Neutrophil (primary cell): Measurements from ENCODE around the gene TMSB4X.

ENCODE experiments used
- H3K27ac ChIP-seq: fragments of 200-600 bp; sonication (generic); 2 replicates; pipeline ENCODE4 v1.5.1; 2016; ENCODE audit warnings: mild to moderate bottlenecking, moderate library complexity
- H3K27me3 ChIP-seq: fragments of 200-600 bp; sonication (generic); 2 replicates; pipeline ENCODE4 v1.6.0; 2016; ENCODE audit warnings: mild to moderate bottlenecking
- H3K36me3 ChIP-seq: fragments of 200-600 bp; sonication (generic); 2 replicates; pipeline ENCODE4 v1.5.1; 2017
- H3K4me1 ChIP-seq, 2 experiments: fragments of 200-600 bp in 1 of 2; sonication (generic) in 1 of 2; 1 replicate in 1 of 2; 2 replicates in 1 of 2; pipeline versions ENCODE4 v1.5.1 to v1.6.1; 2013 to 2016; ENCODE audit warnings: low read depth in 1 of 2, low read length in 1 of 2, mild to moderate bottlenecking in 1 of 2, moderate library complexity in 1 of 2; ENCODE audit not compliant: control insufficient read depth in 1 of 2, insufficient read depth in 1 of 2
- H3K4me3 ChIP-seq, 2 experiments: fragments of 200-600 bp in 1 of 2; sonication (generic) in 1 of 2; 1 replicate in 1 of 2; 2 replicates in 1 of 2; pipeline ENCODE4 v1.5.1; 2013 to 2016; ENCODE audit warnings: low read depth in 1 of 2, low read length in 1 of 2, mild to moderate bottlenecking in 1 of 2, moderate library complexity in 1 of 2
- H3K9me3 ChIP-seq: fragments of 200-600 bp; sonication (generic); 2 replicates; pipeline ENCODE4 v1.5.1; 2016
- TF ChIP-seq, protein P1 (sequence below): fragments of 200-600 bp; sonication (generic); IDR thresholded peaks from 2 replicates; pipeline ENCODE4 v1.5.1; 2016; ENCODE audit warnings: antibody characterized with exemption

TMSB4X gene

DNA sequence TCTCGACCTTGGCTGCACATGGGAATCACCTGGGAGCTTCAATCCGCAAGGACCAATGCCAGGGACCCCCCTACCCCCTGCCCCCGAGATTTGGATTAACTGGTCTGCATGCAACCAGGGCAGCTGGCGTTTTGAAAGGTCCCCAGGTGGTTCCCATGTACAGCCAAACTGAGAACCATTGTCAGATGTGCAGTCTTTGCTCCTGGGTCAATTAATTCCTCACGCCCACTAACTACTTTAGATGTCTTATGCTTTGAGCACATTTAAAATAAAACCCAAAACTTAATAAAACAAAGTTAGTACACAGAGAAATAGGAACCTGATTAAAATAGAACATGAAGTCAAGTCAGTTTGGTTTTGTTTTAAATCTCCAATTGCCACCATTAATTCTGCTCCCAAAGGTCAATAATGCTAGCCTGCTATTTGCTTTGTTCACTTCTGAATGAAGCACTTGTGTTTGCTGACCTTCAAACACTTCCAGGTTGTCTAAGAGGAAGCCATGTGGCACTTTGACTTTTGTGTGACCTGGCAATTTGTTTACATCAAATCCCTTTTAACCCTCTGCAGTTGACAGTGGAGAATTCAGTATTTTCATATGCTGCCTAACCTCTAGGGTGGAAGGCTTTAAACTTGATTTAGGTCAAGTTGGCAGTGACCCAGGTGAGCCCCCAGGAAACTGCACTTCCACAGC, 27.2 kb upstream of the TMSB4X start:
- no peak overlapping the region for H3K4me3 ChIP-seq
- no peaks in the 10 kb centered on the region for H3K27me3 ChIP-seq
- H3K9me3 ChIP-seq = no peaks in the 10 kb centered on the region
- H3K27ac ChIP-seq = peak overlapping the region; percentile 95
- TF ChIP-seq, protein P1, sequence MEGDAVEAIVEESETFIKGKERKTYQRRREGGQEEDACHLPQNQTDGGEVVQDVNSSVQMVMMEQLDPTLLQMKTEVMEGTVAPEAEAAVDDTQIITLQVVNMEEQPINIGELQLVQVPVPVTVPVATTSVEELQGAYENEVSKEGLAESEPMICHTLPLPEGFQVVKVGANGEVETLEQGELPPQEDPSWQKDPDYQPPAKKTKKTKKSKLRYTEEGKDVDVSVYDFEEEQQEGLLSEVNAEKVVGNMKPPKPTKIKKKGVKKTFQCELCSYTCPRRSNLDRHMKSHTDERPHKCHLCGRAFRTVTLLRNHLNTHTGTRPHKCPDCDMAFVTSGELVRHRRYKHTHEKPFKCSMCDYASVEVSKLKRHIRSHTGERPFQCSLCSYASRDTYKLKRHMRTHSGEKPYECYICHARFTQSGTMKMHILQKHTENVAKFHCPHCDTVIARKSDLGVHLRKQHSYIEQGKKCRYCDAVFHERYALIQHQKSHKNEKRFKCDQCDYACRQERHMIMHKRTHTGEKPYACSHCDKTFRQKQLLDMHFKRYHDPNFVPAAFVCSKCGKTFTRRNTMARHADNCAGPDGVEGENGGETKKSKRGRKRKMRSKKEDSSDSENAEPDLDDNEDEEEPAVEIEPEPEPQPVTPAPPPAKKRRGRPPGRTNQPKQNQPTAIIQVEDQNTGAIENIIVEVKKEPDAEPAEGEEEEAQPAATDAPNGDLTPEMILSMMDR = no peak
- H3K4me1 ChIP-seq = peaks cover 57 to 66% of the 10 kb centered on the region in 2 experiments
- no peaks in the 10 kb centered on the region for H3K36me3 ChIP-seq

DNA sequence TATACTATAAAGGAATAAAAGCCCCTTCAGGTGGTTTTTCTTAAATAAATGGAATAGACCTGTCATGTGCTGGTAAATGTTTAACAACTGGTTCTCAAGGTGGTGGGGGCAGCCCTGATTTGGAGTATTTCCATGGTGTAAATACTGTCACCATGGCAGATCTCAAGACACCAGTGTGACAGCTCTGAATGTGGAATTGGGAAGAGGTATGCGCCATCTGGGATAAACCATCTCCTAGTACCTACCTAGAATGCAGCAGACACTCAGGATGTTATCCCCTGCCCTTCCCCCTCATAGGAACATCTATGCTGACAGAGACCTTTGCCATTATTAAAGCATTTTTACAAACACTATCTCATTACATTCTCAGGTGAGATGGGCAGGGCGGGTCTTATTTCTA, 26.4 kb upstream of the TMSB4X start:
- Histone ChIP-seq H3K4me3 (no peak overlapping the region), H3K27me3 (no peaks in the 10 kb centered on the region), H3K36me3 (no peaks in the 10 kb centered on the region), H3K9me3 (no peaks in the 10 kb centered on the region), H3K27ac (peak overlapping the region; percentile 95), H3K4me1 (peaks cover 61 to 74% of the 10 kb centered on the region in 2 experiments)
- TF ChIP-seq, protein P1 = no peak

DNA sequence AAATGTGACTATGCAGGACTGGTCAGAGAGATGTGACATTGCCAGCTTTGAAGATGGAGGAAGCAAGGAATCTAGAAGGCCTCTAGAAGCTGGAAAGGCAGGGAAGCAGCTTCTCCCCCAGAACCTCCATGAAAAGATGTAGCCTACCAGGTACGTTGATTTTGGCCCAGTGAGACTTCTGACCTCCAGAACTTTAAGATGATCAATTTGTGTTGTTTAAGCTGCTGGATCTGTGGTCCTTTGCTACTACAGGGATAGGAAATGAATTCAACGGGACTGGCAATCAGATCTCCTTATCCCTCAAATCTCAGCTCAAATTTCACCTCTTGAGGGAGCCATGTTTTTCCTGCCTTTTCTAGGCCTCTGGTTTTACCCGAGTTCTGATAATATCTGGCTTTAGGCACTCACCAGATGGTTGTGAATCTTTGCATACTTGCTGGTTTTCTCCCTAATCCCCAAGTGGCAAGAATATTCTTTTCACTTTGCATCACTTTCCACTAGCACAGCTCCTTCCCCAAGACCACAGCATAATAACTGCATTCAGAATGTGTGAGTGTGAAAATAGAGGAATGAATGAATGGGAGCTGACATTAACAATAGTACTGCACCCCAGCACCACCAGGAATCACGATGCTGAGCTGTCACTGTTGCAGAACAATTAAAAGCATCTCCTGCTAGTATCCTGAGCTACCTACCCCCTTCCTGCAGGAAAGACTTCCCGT, 25.5 kb upstream of the TMSB4X start:
- peaks cover 70 to 83% of the 10 kb centered on the region in 2 experiments for H3K4me1 ChIP-seq
- H3K36me3 ChIP-seq = no peaks in the 10 kb centered on the region
- peak overlapping the region; percentile 95 for H3K27ac ChIP-seq
- peak overlapping the region; percentile 51 to 56 for H3K4me3 ChIP-seq
- TF ChIP-seq, protein P1 = no peak
- no peaks in the 10 kb centered on the region for H3K27me3 ChIP-seq
- no peaks in the 10 kb centered on the region for H3K9me3 ChIP-seq

DNA sequence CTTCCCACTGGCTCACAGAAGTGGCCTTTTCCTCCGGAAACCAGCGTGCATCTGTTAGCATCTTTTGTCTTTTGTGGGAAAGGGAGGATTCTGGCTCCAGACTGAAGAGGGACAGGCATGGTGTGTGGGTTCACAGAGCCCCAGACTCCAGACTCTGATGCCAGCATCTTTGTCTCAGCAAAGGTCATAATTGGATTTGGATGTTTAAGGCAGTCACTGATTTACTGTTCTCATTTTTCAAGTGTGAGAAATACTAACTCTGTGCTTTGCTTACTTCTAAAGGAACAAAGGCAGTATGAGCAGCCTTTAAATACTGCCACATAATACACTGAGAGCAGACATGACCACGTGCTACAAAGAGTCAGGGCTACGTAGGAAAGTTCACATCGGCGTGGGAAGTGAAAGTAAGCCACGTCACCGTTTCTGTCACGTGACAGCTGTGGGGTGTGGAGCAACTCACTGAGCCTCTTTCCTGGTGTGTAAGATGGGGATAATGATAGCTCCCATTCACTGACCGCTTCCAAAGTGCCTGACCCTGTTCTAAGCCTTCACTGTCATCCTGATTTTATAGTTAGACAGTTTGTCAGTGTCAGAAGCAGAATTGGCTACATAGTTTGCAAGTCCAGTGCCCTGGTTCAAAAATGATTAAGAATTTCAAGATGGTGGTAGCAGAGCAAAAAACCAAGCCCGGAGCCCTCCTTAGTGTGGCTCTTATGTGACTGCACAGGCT, 24.8 kb upstream of the TMSB4X start:
- Histone ChIP-seq H3K4me1 (peaks cover 76 to 90% of the 10 kb centered on the region in 2 experiments), H3K4me3 (peak overlapping the region; percentile 51 to 56), H3K9me3 (no peaks in the 10 kb centered on the region), H3K27me3 (no peaks in the 10 kb centered on the region), H3K27ac (peak overlapping the region; percentile 95), H3K36me3 (no peaks in the 10 kb centered on the region)
- TF ChIP-seq, protein P1 = peak; percentile 19

GRCh38 chrX:12950851-12951594, 23.9 kb upstream of the TMSB4X start:
- peak overlapping the region; percentile 51 to 56 for H3K4me3 ChIP-seq
- H3K27ac ChIP-seq = peak overlapping the region; percentile 95
- no peaks in the 10 kb centered on the region for H3K27me3 ChIP-seq
- TF ChIP-seq, protein P1 = peak; percentile 72
- no peaks in the 10 kb centered on the region for H3K36me3 ChIP-seq
- peaks cover 79 to 98% of the 10 kb centered on the region in 2 experiments for H3K4me1 ChIP-seq
- H3K9me3 ChIP-seq = no peaks in the 10 kb centered on the region
